Panc1 (cell line): Measurements from ENCODE around the gene KLHL30. TPM values are rescaled to one million over a fixed set of nuclear protein-coding genes. Genes with fewer than 3 reads are reported as not detected.

Experiments used
- total RNA-seq: library from RNA; stranded (reverse); gene quantifications from one replicate; pipeline ENCODE4 v1.2.1, GENCODE V29; 2021; ENCODE audit not compliant: unreplicated experiment

KLHL30 gene
- total RNA-seq, 1 experiment from 2014 or later: 0.26 TPM

Other genes starting within 250 kb of the KLHL30 start
- 44.9 TPM for gene UBE2F, start 171.7 kb upstream of the KLHL30 start, total RNA-seq
- 31.4 TPM for gene SCLY, start 77.7 kb upstream of the KLHL30 start, total RNA-seq
- 0.85 TPM for gene ESPNL, start 38.3 kb upstream of the KLHL30 start, total RNA-seq
- 10.3 TPM for gene ERFE, start 20.3 kb downstream of the KLHL30 start, total RNA-seq
- gene ILKAP, start 65.0 kb downstream of the KLHL30 start, total RNA-seq: 49.9 TPM
- gene HES6, start 101.4 kb downstream of the KLHL30 start, total RNA-seq: 42.0 TPM
- gene PER2, start 149.9 kb downstream of the KLHL30 start, total RNA-seq: 9.9 TPM
- gene TRAF3IP1, start 181.8 kb downstream of the KLHL30 start, total RNA-seq: 23.4 TPM